GM21367 (cell line): ENCODE measurements around the gene MMP3.

Experiments
- ATAC-seq: cut with Tn5 transposase; IDR thresholded peaks from one replicate; pipeline ENCODE4 v1.9.1; 2021; ENCODE audit not compliant: unreplicated experiment

Gene MMP3

GRCh38 chr11:102792604-102793003 lies 50.8 kb downstream of the MMP3 start:
- ATAC-seq = no peak

- ATAC-seq = no peak
These were observed 52.0 kb downstream of the MMP3 start for GRCh38 chr11:102791271-102792036.

GRCh38 chr11:102788334-102788995 lies 54.9 kb downstream of the MMP3 start:
- ATAC-seq = no peak
